ENCODE measurements around the gene JCAD. TPM values are rescaled to one million over a fixed set of nuclear protein-coding genes. Genes with fewer than 3 reads are reported as not detected.

The JCAD gene
- total and polyA plus RNA-seq, 2 experiments from 2014 or later: 0.78 to 2.1 TPM

DNA sequence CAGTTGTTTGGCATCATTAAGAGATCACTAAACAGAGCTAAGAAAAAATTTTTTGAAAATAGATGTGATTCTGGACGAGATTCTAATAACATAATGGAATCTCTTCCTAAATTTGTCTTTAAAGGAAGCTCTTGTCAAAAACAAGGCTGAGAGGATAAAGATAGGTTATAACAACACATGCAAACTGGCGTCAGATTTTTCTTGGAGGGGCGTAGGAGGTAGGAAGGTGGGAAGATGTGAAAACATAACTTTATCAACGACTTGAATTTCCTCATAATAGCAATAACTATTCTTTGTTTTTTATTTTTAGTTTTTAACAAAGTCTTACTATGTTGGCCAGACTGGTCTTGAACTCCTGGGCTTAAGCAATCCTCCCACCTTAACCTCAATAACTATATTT lies 31.8 kb upstream of the JCAD start (continued):
- TF ChIP-seq, protein P1, sequence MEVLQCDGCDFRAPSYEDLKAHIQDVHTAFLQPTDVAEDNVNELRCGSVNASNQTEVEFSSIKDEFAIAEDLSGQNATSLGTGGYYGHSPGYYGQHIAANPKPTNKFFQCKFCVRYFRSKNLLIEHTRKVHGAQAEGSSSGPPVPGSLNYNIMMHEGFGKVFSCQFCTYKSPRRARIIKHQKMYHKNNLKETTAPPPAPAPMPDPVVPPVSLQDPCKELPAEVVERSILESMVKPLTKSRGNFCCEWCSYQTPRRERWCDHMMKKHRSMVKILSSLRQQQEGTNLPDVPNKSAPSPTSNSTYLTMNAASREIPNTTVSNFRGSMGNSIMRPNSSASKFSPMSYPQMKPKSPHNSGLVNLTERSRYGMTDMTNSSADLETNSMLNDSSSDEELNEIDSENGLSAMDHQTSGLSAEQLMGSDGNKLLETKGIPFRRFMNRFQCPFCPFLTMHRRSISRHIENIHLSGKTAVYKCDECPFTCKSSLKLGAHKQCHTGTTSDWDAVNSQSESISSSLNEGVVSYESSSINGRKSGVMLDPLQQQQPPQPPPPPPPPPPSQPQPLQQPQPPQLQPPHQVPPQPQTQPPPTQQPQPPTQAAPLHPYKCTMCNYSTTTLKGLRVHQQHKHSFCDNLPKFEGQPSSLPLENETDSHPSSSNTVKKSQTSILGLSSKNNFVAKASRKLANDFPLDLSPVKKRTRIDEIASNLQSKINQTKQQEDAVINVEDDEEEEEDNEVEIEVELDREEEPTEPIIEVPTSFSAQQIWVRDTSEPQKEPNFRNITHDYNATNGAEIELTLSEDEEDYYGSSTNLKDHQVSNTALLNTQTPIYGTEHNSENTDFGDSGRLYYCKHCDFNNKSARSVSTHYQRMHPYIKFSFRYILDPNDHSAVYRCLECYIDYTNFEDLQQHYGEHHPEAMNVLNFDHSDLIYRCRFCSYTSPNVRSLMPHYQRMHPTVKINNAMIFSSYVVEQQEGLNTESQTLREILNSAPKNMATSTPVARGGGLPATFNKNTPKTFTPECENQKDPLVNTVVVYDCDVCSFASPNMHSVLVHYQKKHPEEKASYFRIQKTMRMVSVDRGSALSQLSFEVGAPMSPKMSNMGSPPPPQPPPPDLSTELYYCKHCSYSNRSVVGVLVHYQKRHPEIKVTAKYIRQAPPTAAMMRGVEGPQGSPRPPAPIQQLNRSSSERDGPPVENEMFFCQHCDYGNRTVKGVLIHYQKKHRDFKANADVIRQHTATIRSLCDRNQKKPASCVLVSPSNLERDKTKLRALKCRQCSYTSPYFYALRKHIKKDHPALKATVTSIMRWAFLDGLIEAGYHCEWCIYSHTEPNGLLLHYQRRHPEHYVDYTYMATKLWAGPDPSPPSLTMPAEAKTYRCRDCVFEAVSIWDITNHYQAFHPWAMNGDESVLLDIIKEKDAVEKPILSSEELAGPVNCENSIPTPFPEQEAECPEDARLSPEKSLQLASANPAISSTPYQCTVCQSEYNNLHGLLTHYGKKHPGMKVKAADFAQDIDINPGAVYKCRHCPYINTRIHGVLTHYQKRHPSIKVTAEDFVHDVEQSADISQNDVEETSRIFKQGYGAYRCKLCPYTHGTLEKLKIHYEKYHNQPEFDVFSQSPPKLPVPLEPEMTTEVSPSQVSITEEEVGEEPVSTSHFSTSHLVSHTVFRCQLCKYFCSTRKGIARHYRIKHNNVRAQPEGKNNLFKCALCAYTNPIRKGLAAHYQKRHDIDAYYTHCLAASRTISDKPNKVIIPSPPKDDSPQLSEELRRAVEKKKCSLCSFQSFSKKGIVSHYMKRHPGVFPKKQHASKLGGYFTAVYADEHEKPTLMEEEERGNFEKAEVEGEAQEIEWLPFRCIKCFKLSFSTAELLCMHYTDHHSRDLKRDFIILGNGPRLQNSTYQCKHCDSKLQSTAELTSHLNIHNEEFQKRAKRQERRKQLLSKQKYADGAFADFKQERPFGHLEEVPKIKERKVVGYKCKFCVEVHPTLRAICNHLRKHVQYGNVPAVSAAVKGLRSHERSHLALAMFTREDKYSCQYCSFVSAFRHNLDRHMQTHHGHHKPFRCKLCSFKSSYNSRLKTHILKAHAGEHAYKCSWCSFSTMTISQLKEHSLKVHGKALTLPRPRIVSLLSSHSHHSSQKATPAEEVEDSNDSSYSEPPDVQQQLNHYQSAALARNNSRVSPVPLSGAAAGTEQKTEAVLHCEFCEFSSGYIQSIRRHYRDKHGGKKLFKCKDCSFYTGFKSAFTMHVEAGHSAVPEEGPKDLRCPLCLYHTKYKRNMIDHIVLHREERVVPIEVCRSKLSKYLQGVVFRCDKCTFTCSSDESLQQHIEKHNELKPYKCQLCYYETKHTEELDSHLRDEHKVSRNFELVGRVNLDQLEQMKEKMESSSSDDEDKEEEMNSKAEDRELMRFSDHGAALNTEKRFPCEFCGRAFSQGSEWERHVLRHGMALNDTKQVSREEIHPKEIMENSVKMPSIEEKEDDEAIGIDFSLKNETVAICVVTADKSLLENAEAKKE (CRISPR knock-in tag; IDR thresholded peaks at IDR 0.05): no peak
- no peak for TF ChIP-seq JUNB (IDR thresholded peaks at IDR 0.05; ENCODE audit: unreplicated experiment)
- no peak for TF ChIP-seq REST (IDR thresholded peaks at IDR 0.05; ENCODE audit: unreplicated experiment)
- TF ChIP-seq CREB1 (CRISPR knock-in tag; IDR thresholded peaks at IDR 0.05; ENCODE audit: low read depth): no peak
- TF ChIP-seq ETS1 (IDR thresholded peaks at IDR 0.05): no peak
- TF ChIP-seq ZNF114 (CRISPR knock-in tag; IDR thresholded peaks at IDR 0.05): no peak
- TF ChIP-seq EZH2 (IDR thresholded peaks at IDR 0.05; ENCODE audit: low read depth, unreplicated experiment): no peak

Measured in GM23338 (cell line).